Epithelial cell of proximal tubule (primary cell): ENCODE measurements around the gene IGSF5. TPM values are rescaled to one million over a fixed set of nuclear protein-coding genes. Genes with fewer than 3 reads are reported as not detected.
A peak's percentile ranks its signal among the peaks of the same experiment; 100 is the strongest.

Experiments used
- DNase-seq: peaks from one replicate; pipeline ENCODE4 v3.0.0-alpha.2; 2011; ENCODE audit warnings: low read depth
- H3K4me3 ChIP-seq: 2 replicates; pipeline ENCODE4 v1.5.1; 2011; ENCODE audit warnings: low read depth, mild to moderate bottlenecking, low read length
- total RNA-seq: library from RNA; depleted of rRNA; stranded (reverse); fragments of >200 nt; gene quantifications from 2 replicates; pipeline ENCODE4 v1.2.3, GENCODE V29; 2015
- TF ChIP-seq, protein P1 (sequence below): conservative IDR thresholded peaks from 2 replicates; pipeline ENCODE4 v1.5.1; 2012; ENCODE audit warnings: low read depth, mild to moderate bottlenecking, low read length

IGSF5 gene
- total RNA-seq, 1 donor from 2014 or later: 0.40 TPM

DNA sequence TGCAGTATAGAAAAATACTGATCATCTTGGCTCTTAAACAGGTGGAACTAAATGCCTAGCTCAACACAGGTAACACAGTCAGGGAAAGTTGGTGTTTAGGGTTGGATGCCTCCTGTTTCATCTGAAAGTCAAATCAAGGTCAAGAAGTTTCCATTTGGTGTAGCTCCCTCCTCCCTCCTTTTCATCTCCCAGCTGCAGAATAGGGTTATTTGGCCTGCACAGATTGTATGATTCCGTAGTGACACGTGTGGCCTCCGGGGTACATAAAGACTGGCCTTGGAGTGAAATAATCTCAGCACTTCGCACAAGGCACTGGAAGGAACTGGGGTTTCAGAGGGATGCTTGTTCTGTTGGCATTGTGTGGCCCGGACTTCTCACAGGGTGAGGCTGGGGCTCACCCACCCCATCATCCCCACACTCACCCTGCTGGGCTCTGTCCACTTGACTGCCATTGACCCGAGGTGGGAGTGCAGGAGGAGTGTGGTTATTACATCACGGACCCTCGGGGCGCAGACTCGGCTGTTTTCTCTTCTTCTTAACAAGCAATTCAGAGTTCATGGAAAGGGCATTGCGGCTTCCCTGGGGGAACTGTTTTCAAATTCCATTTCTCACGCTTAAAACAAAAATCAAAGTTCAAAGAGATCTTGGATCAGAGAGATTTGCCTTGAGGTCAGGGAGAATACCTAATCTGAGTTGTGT lies 18.4 kb downstream of the IGSF5 start:
- TF ChIP-seq, protein P1, sequence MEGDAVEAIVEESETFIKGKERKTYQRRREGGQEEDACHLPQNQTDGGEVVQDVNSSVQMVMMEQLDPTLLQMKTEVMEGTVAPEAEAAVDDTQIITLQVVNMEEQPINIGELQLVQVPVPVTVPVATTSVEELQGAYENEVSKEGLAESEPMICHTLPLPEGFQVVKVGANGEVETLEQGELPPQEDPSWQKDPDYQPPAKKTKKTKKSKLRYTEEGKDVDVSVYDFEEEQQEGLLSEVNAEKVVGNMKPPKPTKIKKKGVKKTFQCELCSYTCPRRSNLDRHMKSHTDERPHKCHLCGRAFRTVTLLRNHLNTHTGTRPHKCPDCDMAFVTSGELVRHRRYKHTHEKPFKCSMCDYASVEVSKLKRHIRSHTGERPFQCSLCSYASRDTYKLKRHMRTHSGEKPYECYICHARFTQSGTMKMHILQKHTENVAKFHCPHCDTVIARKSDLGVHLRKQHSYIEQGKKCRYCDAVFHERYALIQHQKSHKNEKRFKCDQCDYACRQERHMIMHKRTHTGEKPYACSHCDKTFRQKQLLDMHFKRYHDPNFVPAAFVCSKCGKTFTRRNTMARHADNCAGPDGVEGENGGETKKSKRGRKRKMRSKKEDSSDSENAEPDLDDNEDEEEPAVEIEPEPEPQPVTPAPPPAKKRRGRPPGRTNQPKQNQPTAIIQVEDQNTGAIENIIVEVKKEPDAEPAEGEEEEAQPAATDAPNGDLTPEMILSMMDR: no peak
- DNase-seq: no peak
- H3K4me3 ChIP-seq: no peak overlapping the region

DNA sequence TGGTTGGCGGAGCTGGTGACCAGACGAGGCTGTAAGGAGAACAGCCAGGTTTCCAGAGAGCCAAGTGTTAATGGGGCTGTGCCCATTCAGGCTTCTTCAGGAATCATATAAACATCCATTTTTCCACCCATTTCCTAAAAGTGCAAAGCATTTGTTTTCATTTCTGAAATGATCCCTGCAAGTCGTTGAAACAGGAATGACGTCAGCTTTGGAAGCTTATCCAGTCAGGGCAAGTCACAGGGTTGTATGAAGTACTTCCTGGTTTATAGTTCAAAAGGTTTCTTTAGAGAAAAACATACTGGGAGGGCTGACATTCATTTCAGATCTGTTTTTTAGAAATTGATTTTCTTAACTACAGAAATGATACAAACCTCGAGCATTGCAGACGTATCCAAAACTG lies 29.2 kb downstream of the IGSF5 start:
- TF ChIP-seq, protein P1: no peak
- no peak for DNase-seq
- H3K4me3 ChIP-seq: no peak overlapping the region

DNA sequence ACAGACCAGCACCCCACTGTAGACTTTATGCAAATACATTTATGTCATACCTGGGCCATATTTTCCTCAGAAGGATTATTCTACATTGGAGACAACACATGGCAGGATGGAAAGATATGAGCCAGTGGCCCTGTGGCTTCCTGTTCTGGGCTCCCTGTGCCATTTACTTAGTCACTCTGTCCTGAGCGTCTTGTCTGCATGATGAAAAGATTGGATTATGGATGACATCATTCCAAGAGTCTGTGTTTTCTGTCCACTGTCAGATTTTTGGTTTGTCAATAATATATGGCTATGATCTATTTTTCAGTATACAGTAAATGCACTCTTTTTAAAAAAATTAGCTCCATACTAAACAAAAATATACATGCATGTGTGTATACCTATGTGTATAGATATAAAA lies 30.8 kb downstream of the IGSF5 start:
- DNase-seq: no peak
- TF ChIP-seq, protein P1: no peak
- H3K4me3 ChIP-seq: no peak overlapping the region

DNA sequence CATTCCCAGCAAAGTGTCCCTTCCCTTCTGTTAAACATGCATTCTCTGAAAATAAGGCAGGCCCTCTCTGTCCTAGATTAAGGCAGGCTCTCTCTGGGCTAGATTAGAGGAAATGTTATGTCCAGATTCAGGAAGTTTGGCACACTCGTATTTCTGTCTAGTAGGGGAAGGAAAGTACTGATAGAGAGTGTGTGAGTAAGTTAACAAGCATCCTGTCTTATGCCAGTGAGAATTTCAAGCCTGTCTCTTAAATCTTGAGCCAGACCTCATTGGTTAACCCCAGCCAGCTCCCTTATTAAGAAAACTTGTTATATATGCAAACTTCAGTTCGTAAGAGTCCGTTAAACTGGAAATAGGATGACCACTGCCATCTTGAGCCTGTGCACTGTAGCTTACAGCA lies 31.6 kb downstream of the IGSF5 start:
- TF ChIP-seq, protein P1: no peak
- DNase-seq: no peak
- H3K4me3 ChIP-seq: no peak overlapping the region

DNA sequence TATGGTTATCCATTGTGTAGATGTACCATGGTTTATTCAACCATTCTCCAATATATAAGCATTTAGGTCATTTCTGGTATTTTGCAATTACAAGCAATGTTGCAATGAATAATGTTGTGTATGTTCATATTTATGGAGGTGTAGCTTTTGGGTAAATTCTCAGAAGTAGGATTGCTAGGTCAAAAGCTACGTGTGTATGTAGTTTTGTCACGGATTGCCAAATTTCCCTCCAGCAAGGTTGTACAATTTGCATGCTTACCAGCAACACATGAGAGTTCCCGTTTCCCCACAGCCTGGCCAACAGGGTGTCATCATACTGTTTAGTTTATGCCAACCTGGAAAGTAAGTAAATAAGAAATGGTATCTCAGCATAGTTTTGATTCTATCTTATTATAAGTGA lies 36.3 kb downstream of the IGSF5 start:
- no peak overlapping the region for H3K4me3 ChIP-seq
- TF ChIP-seq, protein P1: no peak
- no peak for DNase-seq

DNA sequence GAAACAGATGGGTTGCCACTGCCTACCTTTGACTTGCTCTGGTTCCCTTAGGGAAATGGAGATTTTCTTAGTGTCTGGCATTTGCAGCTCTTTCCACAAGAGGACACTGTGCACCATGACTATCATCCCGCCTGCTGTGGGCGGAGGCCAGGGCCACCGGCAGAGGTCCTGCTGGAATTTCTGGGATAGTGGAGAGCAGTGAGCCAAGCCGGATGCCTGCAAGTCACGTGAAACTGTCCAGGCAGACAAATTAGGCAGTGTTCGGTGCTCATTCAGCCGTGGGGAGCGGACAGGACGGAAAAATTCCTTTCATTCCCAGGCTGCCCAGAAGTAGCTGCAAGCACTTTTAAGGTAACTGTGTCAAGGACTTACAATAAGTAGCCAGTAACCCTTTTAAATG lies 43.4 kb downstream of the IGSF5 start:
- DNase-seq: peak; percentile 86
- TF ChIP-seq, protein P1: peak; percentile 100
- no peak overlapping the region for H3K4me3 ChIP-seq

DNA sequence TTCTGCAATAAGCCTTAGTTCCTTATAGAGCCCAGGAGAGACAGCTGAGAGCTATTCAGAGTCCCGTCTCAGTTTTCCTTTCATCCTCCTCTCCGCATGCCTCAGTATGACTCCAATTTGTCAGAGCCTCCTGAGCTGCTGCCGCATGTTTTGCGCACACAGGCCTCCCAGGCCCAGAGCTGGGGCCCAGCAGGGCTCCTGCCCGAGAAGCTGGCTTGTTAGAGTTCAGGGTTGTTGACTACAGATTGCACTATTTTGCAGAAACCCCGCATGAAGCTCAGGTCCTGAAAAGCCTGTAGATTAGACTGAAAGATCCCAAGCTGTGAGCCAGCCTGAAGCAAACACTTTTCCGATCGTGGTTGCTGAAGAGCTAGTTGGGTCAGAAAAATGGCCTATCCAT lies 51.5 kb downstream of the IGSF5 start:
- no peak overlapping the region for H3K4me3 ChIP-seq
- TF ChIP-seq, protein P1: no peak
- no peak for DNase-seq
